ENCODE data around the gene ACSL3.

- TF ChIP-seq POLR2AphosphoS5 (IDR thresholded peaks at IDR 0.05) (no peak), EP300 (conservative IDR thresholded peaks at IDR 0.05; ENCODE audit: poor library complexity, severe bottlenecking) (no peak), EZH2 (IDR thresholded peaks at IDR 0.05; ENCODE audit: borderline replicate concordance, insufficient read depth, low read length, poor library complexity, severe bottlenecking) (no peak), TAF1 (IDR thresholded peaks at IDR 0.05; ENCODE audit: low read depth) (no peak), RAD21 (conservative IDR thresholded peaks at IDR 0.05) (no peak), MXI1 (conservative IDR thresholded peaks at IDR 0.05; ENCODE audit: poor library complexity, severe bottlenecking) (no peak)
- TF ChIP-seq, protein P1, sequence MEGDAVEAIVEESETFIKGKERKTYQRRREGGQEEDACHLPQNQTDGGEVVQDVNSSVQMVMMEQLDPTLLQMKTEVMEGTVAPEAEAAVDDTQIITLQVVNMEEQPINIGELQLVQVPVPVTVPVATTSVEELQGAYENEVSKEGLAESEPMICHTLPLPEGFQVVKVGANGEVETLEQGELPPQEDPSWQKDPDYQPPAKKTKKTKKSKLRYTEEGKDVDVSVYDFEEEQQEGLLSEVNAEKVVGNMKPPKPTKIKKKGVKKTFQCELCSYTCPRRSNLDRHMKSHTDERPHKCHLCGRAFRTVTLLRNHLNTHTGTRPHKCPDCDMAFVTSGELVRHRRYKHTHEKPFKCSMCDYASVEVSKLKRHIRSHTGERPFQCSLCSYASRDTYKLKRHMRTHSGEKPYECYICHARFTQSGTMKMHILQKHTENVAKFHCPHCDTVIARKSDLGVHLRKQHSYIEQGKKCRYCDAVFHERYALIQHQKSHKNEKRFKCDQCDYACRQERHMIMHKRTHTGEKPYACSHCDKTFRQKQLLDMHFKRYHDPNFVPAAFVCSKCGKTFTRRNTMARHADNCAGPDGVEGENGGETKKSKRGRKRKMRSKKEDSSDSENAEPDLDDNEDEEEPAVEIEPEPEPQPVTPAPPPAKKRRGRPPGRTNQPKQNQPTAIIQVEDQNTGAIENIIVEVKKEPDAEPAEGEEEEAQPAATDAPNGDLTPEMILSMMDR (IDR thresholded peaks at IDR 0.05; ENCODE audit: poor library complexity, severe bottlenecking), result no peak
- TF ChIP-seq, protein P2, sequence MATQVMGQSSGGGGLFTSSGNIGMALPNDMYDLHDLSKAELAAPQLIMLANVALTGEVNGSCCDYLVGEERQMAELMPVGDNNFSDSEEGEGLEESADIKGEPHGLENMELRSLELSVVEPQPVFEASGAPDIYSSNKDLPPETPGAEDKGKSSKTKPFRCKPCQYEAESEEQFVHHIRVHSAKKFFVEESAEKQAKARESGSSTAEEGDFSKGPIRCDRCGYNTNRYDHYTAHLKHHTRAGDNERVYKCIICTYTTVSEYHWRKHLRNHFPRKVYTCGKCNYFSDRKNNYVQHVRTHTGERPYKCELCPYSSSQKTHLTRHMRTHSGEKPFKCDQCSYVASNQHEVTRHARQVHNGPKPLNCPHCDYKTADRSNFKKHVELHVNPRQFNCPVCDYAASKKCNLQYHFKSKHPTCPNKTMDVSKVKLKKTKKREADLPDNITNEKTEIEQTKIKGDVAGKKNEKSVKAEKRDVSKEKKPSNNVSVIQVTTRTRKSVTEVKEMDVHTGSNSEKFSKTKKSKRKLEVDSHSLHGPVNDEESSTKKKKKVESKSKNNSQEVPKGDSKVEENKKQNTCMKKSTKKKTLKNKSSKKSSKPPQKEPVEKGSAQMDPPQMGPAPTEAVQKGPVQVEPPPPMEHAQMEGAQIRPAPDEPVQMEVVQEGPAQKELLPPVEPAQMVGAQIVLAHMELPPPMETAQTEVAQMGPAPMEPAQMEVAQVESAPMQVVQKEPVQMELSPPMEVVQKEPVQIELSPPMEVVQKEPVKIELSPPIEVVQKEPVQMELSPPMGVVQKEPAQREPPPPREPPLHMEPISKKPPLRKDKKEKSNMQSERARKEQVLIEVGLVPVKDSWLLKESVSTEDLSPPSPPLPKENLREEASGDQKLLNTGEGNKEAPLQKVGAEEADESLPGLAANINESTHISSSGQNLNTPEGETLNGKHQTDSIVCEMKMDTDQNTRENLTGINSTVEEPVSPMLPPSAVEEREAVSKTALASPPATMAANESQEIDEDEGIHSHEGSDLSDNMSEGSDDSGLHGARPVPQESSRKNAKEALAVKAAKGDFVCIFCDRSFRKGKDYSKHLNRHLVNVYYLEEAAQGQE (IDR thresholded peaks at IDR 0.05; ENCODE audit: borderline replicate concordance), result no peak
Measured at GRCh38 chr2:222819722-222820333, 41.0 kb upstream of the ACSL3 start.

All from neural cell (in vitro differentiated cells).